B cell (primary cell): ENCODE results near the gene TET3. TPM values are rescaled to one million over a fixed set of nuclear protein-coding genes. Genes with fewer than 3 reads are reported as not detected.
A peak's percentile ranks its signal among the peaks of the same experiment; 100 is the strongest.

Experiments used
- ATAC-seq: fragments of 200-7000 bp; cut with Tn5 transposase; one replicate; pipeline ENCODE4 v1.10.0; 2021; ENCODE audit warnings: low read depth, mild to moderate bottlenecking, moderate number of reproducible peaks, moderate library complexity
- CTCF ChIA-PET: fragments of 350-600 bp; sonication (Branson Sonifier 250); formaldehyde crosslinking; loops from one replicate; lab custom pipeline; 2021; ENCODE audit warnings: antibody characterized with exemption, inconsistent platforms; lab: Charles Lee
- POLR2A ChIA-PET: fragments of 350-600 bp; sonication (Branson Sonifier 250); formaldehyde crosslinking; loops from one replicate; lab custom pipeline; 2021; ENCODE audit warnings: antibody characterized with exemption; lab: Charles Lee
- DNase-seq: peaks from one replicate; pipeline ENCODE4 v3.0.0; 2013
- H2AFZ ChIP-seq: 2 replicates; pipeline ENCODE4 v1.6.1; 2012; ENCODE audit warnings: mild to moderate bottlenecking, low read depth, low read length; ENCODE audit not compliant: insufficient read depth, poor library complexity, severe bottlenecking
- H3K27ac ChIP-seq, 2 donors: 1 replicate in 1 of 2; 2 replicates in 1 of 2; pipeline ENCODE4 v1.5.1; 2012 to 2013; ENCODE audit warnings: low read length in 2 of 2, mild to moderate bottlenecking in 2 of 2, moderate library complexity in 1 of 2
- H3K27me3 ChIP-seq, 4 experiments: fragments of 200-600 bp in 1 of 4; sonication (generic) in 1 of 4; replicated peaks in 1 of 4; 1 replicate in 2 of 4; 2 replicates in 2 of 4; pipeline versions ENCODE4 v1.6.1 to v1.7.0; 2013 to 2016; ENCODE audit warnings: low read length in 3 of 4, mild to moderate bottlenecking in 2 of 4, mixed read lengths in 1 of 4, moderate library complexity in 1 of 4; ENCODE audit not compliant: insufficient read depth in 4 of 4, control insufficient read depth in 3 of 4; ENCODE audit errors: control extremely low read depth in 1 of 4
- H3K36me3 ChIP-seq, 2 experiments: replicated peaks in 1 of 2; 1 replicate in 1 of 2; 2 replicates in 1 of 2; pipeline versions ENCODE4 v1.6.1 to v1.7.1; 2013; ENCODE audit warnings: low read length in 1 of 2; ENCODE audit not compliant: insufficient read depth in 2 of 2, control insufficient read depth in 1 of 2; ENCODE audit errors: control extremely low read depth in 1 of 2, extremely low read depth in 1 of 2
- H3K4me1 ChIP-seq, 2 donors: fragments of 200-600 bp in 1 of 2; sonication (generic) in 1 of 2; 1 replicate in 1 of 2; 2 replicates in 1 of 2; pipeline versions ENCODE4 v1.5.1 to v1.6.1; 2013 to 2017; ENCODE audit warnings: low read length in 2 of 2; ENCODE audit not compliant: control insufficient read depth in 2 of 2, insufficient read depth in 2 of 2
- H3K4me2 ChIP-seq: replicated peaks from 2 replicates; pipeline ENCODE3; 2012; ENCODE audit warnings: mild to moderate bottlenecking, low read depth, low read length; ENCODE audit not compliant: poor library complexity, severe bottlenecking
- H3K4me3 ChIP-seq, 5 experiments: fragments of 200-600 bp in 1 of 5; sonication (generic) in 1 of 5; 1 replicate in 3 of 5; 2 replicates in 2 of 5; pipeline versions ENCODE4 v1.5.1 to v1.7.0; 2011 to 2016; ENCODE audit warnings: low read length in 4 of 5, mild to moderate bottlenecking in 4 of 5, low read depth in 2 of 5, control low read depth in 1 of 5, moderate library complexity in 1 of 5; ENCODE audit not compliant: insufficient read depth in 1 of 5; ENCODE audit errors: control extremely low read depth in 1 of 5, extremely low read depth in 1 of 5
- H3K79me2 ChIP-seq: fragments of 200-600 bp; sonication (generic); one replicate; pipeline ENCODE4 v1.6.0; 2016; ENCODE audit warnings: low read length; ENCODE audit not compliant: control insufficient read depth, insufficient read depth
- H3K9ac ChIP-seq: fragments of 200-600 bp; sonication (generic); 2 replicates; pipeline ENCODE4 v1.6.1; 2017; ENCODE audit warnings: mild to moderate bottlenecking, low read length, moderate library complexity
- H3K9me3 ChIP-seq, 3 donors: one replicate each; pipeline versions ENCODE4 v1.6.1 to v1.7.1; 2013; ENCODE audit warnings: low read length in 2 of 3; ENCODE audit not compliant: control insufficient read depth in 2 of 3, insufficient read depth in 1 of 3; ENCODE audit errors: control extremely low read depth in 1 of 3
- H4K20me1 ChIP-seq: 2 replicates; pipeline ENCODE4 v1.6.0; 2012; ENCODE audit warnings: mild to moderate bottlenecking, low read length; ENCODE audit not compliant: insufficient read depth, control insufficient read depth, poor library complexity, severe bottlenecking
- H3K27ac Mint-ChIP-seq: one replicate; pipeline ENCODE4 v1.8.0; 2021; ENCODE audit warnings: mixed read lengths
- H3K27me3 Mint-ChIP-seq: one replicate; pipeline ENCODE4 v1.8.0; 2021; ENCODE audit warnings: mixed read lengths
- H3K4me1 Mint-ChIP-seq: one replicate; pipeline ENCODE4 v1.8.0; 2021; ENCODE audit warnings: mixed read lengths
- H3K4me3 Mint-ChIP-seq: one replicate; pipeline ENCODE4 v1.8.0; 2021; ENCODE audit warnings: mixed read lengths
- H3K9me3 Mint-ChIP-seq: one replicate; pipeline ENCODE4 v1.8.0; 2022; ENCODE audit warnings: mixed read lengths; ENCODE audit not compliant: insufficient read depth
- EZH2 ChIP-seq: IDR thresholded peaks from 2 replicates; pipeline ENCODE4 v1.6.1; 2012; ENCODE audit warnings: borderline replicate concordance, low read depth, mild to moderate bottlenecking, moderate library complexity, low read length; ENCODE audit not compliant: insufficient read depth, poor library complexity, severe bottlenecking
- WGBS: methylation state at CpG from one replicate; pipeline ENCODE4 v1.1.5; 2013; ENCODE audit warnings: missing lambda C conversion rate; ENCODE audit not compliant: insufficient coverage; 5-methylcytosine and 5-hydroxymethylcytosine counted together
- intact Hi-C: fragments of 100-400 bp; cut with micrococcal nuclease; formaldehyde crosslinking; loops from one replicate; pipeline ENCODE4 v1.10.0; 2022
- polyA plus RNA-seq: library from polyadenylated mRNA; depleted of rRNA; stranded (reverse); fragments of >200 nt; gene quantifications from 2 replicates; pipeline ENCODE4 v1.2.3, GENCODE V29; 2012
- total RNA-seq, 2 donors: library from RNA; stranded (reverse); fragments of 120-200 nt in 1 of 2; gene quantifications; 1 replicate in 1 of 2; 2 replicates in 1 of 2; pipeline versions ENCODE4 v1.2.3 to v1.2.4, GENCODE V29; 2013 to 2022
- TF ChIP-seq, protein P1 (sequence below): fragments of 200-600 bp; IDR thresholded peaks from one replicate; pipeline ENCODE4 v1.8.0; 2022; ENCODE audit warnings: antibody characterized with exemption, mild to moderate bottlenecking

Gene TET3
- total and polyA plus RNA-seq, 2 donors (not counting 1 experiment from before 2014, with no cell fraction given): 4.7 to 43.9 TPM

DNA sequence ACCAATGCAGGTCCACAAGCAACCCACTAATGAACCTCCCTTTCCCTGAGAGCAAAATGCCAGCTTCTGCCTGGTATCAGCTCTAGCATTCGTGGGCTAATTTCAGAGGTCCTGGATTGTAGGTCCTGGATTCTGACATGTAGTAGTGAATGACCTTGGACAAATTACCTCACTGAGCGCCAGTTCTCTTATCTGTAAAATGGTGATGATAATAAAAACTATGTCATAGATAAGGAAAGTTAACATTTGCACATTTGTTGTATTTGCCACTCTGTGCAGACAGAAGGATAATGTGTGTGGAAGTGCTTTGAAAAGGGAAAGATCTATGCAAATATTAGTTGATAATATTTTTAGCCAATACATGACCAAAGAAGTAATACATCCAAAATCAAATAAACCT lies 4.1 kb upstream of the TET3 start:
- DNase-seq (no peak), ATAC-seq (no peak)
- Histone ChIP-seq H3K36me3 (no peaks in the 10 kb centered on the region), H3K4me2 (peak overlapping the region; percentile 76), H3K4me3 (peak overlapping the region in 1 of 5 experiments; percentile 56), H2AFZ (no peak overlapping the region), H4K20me1 (peaks cover 1% of the 10 kb centered on the region), H3K4me1 (peaks cover 33 to 45% of the 10 kb centered on the region in 2 donors), H3K27me3 (peaks cover 0 to 9% (median 2%) of the 10 kb centered on the region in 4 experiments), H3K9ac (no peak overlapping the region), H3K27ac (no peak overlapping the region), H3K79me2 (peaks cover under 1% of the 10 kb centered on the region), H3K9me3 (no peaks in the 10 kb centered on the region)
- Mint-ChIP-seq H3K4me1 (peaks cover 46% of the 10 kb centered on the region), H3K4me3 (peak overlapping the region; percentile 83), H3K27me3 (peaks cover 7% of the 10 kb centered on the region), H3K27ac (no peak overlapping the region), H3K9me3 (no peaks in the 10 kb centered on the region)
- intact Hi-C loops: loop anchor here (5.0 kb wide), 1 partner anchor 33 kb away; no protein-coding TSS in a partner anchor
- CTCF ChIA-PET: interaction anchor here (1.3 kb wide), 1 partner anchor 72 kb away, joined by 4 read pairs; no protein-coding TSS in a partner anchor
- TF ChIP-seq, protein P1, sequence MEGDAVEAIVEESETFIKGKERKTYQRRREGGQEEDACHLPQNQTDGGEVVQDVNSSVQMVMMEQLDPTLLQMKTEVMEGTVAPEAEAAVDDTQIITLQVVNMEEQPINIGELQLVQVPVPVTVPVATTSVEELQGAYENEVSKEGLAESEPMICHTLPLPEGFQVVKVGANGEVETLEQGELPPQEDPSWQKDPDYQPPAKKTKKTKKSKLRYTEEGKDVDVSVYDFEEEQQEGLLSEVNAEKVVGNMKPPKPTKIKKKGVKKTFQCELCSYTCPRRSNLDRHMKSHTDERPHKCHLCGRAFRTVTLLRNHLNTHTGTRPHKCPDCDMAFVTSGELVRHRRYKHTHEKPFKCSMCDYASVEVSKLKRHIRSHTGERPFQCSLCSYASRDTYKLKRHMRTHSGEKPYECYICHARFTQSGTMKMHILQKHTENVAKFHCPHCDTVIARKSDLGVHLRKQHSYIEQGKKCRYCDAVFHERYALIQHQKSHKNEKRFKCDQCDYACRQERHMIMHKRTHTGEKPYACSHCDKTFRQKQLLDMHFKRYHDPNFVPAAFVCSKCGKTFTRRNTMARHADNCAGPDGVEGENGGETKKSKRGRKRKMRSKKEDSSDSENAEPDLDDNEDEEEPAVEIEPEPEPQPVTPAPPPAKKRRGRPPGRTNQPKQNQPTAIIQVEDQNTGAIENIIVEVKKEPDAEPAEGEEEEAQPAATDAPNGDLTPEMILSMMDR: no peak
- no peak for TF ChIP-seq EZH2
- WGBS: no CpG with 5 or more reads among the region's 2 CpGs
- POLR2A ChIA-PET: interaction anchor here (0.7 kb wide), 1 partner anchor 26 kb away, joined by 5 read pairs; no protein-coding TSS in a partner anchor
